ENCODE results near the gene TCHHL1.
A peak's percentile ranks its signal among the peaks of the same experiment; 100 is the strongest.

Gene TCHHL1

DNA sequence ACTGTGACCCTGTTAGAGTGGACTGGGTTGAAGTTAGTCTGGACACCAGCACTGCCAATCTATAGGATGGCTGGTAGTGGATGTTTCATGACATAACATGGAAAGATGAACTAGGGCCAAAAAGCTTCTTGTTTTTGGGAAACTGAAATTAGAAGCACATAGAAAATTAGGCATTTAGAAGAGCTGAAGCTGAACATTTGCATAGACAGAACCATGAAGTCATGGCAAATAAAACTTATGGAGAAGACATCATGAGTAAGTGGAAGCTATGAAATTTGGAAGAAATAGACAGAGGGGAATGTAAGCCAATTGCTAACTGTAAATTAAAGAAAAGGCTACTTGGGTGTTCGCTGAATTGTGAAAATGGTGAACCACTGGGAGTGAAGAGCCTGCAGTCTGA, 49.4 kb downstream of the TCHHL1 start:
- H3K9ac ChIP-seq (ENCODE audit: low read depth, low read length), result no peak overlapping the region
- H3K9me3 ChIP-seq (ENCODE audit: control insufficient read depth, insufficient read depth, low read length), result no peaks in the 10 kb centered on the region
- H3K4me1 ChIP-seq (ENCODE audit: insufficient read depth, low read length), result peaks cover 14% of the 10 kb centered on the region
- no peaks in the 10 kb centered on the region for H3K36me3 ChIP-seq (ENCODE audit: insufficient read depth, low read length)

DNA sequence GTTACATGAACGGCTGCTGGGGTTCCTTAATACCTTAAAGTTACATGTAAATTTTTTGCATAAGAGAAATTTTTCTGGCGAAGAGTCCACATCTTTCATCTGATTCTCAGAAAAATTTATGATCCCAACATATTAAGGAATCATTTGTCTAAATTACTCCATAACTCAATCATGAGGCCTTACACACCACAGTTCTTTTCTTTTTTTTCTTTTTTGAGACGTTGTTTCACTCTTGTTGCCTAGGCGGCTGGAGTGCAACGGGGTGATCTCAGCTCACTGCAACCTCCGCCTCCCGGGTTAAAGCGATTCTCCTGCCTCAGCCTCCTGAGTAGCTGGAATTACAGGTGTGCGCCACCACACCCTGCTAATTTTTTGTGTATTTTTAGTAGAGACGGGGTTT, 50.0 kb downstream of the TCHHL1 start:
- Histone ChIP-seq H3K9me3 (ENCODE audit: control insufficient read depth, insufficient read depth, low read length) (no peaks in the 10 kb centered on the region), H3K9ac (ENCODE audit: low read depth, low read length) (no peak overlapping the region), H3K36me3 (ENCODE audit: insufficient read depth, low read length) (no peaks in the 10 kb centered on the region), H3K4me1 (ENCODE audit: insufficient read depth, low read length) (peaks cover 15% of the 10 kb centered on the region)

GRCh38 chr1:152036267-152037216, 52.3 kb downstream of the TCHHL1 start, which contains the start of gene S100A11:
Gene S100A11, minus strand, starts transcription at chr1:152037004. Its CDS starts 89 bp downstream, at chr1:152036915.
- peaks cover 21% of the 10 kb centered on the region for H3K36me3 ChIP-seq (ENCODE audit: insufficient read depth, low read length)
- H3K9ac ChIP-seq (ENCODE audit: low read depth, low read length), result peak within 1 kb of the TSS; percentile 100
- H3K9me3 ChIP-seq (ENCODE audit: control insufficient read depth, insufficient read depth, low read length), result no peaks in the 10 kb centered on the region
- H3K4me1 ChIP-seq (ENCODE audit: insufficient read depth, low read length), result peaks cover 12% of the 10 kb centered on the region

- H3K9me3 ChIP-seq (ENCODE audit: control insufficient read depth, insufficient read depth, low read length), result no peaks in the 10 kb centered on the region
- peaks cover 12% of the 10 kb centered on the region for H3K4me1 ChIP-seq (ENCODE audit: insufficient read depth, low read length)
- peaks cover 21% of the 10 kb centered on the region for H3K36me3 ChIP-seq (ENCODE audit: insufficient read depth, low read length)
- H3K9ac ChIP-seq (ENCODE audit: low read depth, low read length), result peak overlapping the region; percentile 100
Measured at GRCh38 chr1:152035539-152036266, 53.2 kb downstream of the TCHHL1 start.

GRCh38 chr1:152034654-152035538, 54.0 kb downstream of the TCHHL1 start:
- no peaks in the 10 kb centered on the region for H3K9me3 ChIP-seq (ENCODE audit: control insufficient read depth, insufficient read depth, low read length)
- H3K4me1 ChIP-seq (ENCODE audit: insufficient read depth, low read length), result peaks cover 12% of the 10 kb centered on the region
- H3K36me3 ChIP-seq (ENCODE audit: insufficient read depth, low read length), result peaks cover 21% of the 10 kb centered on the region
- peak overlapping the region; percentile 100 for H3K9ac ChIP-seq (ENCODE audit: low read depth, low read length)

- Histone ChIP-seq H3K36me3 (ENCODE audit: insufficient read depth, low read length) (peaks cover 21% of the 10 kb centered on the region), H3K9ac (ENCODE audit: low read depth, low read length) (peak overlapping the region; percentile 100; the same call in 1 of the 2 replicates), H3K4me1 (ENCODE audit: insufficient read depth, low read length) (peaks cover 12% of the 10 kb centered on the region), H3K9me3 (ENCODE audit: control insufficient read depth, insufficient read depth, low read length) (no peaks in the 10 kb centered on the region)
Measured at GRCh38 chr1:152034324-152034653, 54.6 kb downstream of the TCHHL1 start.
